Peyer's patch (tissue), 4 donors: ENCODE data around the gene UPF2.

ENCODE experiments used
- POLR2A ChIP-seq, 2 donors: fragments of 450-650 bp; IDR thresholded peaks; one replicate each; pipeline ENCODE4 v1.5.1; 2017; ENCODE audit warnings: antibody characterized with exemption in 2 of 2, mild to moderate bottlenecking in 2 of 2, moderate library complexity in 2 of 2
- TF ChIP-seq, protein P1 (sequence below), 6 experiments: fragments of 450-650 bp in 4 of 6; fragments of 200-600 bp in 2 of 6; sonication (generic) in 1 of 6; IDR thresholded peaks; one replicate each; pipeline ENCODE4 v1.5.1; 2017 to 2019; ENCODE audit warnings: antibody characterized with exemption in 6 of 6, mild to moderate bottlenecking in 3 of 6, moderate library complexity in 1 of 6

DNA sequence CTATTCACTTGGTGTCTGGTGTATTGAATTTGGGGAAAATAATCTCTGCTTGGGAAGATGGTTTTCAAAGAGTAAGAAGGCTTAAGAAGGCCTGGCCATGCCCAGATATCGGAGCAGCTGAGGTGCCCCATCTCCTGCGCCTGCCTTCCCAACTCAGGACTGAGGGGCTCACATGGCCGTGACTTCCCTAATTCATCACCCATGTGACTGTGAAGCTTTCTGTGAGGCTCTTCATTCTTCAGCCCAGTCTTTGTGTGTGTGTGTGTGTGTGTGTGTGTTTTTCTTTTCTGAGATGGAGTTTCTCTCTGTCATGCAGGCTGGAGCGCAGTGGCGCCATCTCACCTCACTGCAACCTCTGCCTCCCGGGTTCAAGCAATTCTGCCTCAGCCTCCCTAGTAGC, 166.3 kb downstream of the UPF2 start:
- TF ChIP-seq, protein P1, sequence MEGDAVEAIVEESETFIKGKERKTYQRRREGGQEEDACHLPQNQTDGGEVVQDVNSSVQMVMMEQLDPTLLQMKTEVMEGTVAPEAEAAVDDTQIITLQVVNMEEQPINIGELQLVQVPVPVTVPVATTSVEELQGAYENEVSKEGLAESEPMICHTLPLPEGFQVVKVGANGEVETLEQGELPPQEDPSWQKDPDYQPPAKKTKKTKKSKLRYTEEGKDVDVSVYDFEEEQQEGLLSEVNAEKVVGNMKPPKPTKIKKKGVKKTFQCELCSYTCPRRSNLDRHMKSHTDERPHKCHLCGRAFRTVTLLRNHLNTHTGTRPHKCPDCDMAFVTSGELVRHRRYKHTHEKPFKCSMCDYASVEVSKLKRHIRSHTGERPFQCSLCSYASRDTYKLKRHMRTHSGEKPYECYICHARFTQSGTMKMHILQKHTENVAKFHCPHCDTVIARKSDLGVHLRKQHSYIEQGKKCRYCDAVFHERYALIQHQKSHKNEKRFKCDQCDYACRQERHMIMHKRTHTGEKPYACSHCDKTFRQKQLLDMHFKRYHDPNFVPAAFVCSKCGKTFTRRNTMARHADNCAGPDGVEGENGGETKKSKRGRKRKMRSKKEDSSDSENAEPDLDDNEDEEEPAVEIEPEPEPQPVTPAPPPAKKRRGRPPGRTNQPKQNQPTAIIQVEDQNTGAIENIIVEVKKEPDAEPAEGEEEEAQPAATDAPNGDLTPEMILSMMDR (IDR thresholded peaks at IDR 0.05) = no peak
- TF ChIP-seq POLR2A (IDR thresholded peaks at IDR 0.05) = no peak
